ENCODE results near the gene FGF8.

GRCh38 chr10:101793526-101793925 lies 17.6 kb upstream of the FGF8 start:
- no peak for TF ChIP-seq CTCF (IDR thresholded peaks at IDR 0.05)
- TF ChIP-seq POLR2A (IDR thresholded peaks at IDR 0.05) = no peak

All from breast epithelium (tissue), 3 donors.